OCI-LY7 (cell line): Measurements from ENCODE around the gene TMEM123. TPM values are rescaled to one million over a fixed set of nuclear protein-coding genes. Genes with fewer than 3 reads are reported as not detected.

Experiments
- BruUV-seq: library from RNA; stranded (reverse); fragments of 400-500 nt; replicated peaks from 2 replicates; lab custom pipeline; 2021; lab: Mats Ljungman, UMichigan
- CTCF ChIA-PET: fragments of 300-600 bp; sonication (Branson Sonifier 250); formaldehyde crosslinking; loops from one replicate; lab custom pipeline; 2022; ENCODE audit warnings: antibody characterized with exemption; ENCODE audit not compliant: unreplicated experiment; lab: Charles Lee
- POLR2A ChIA-PET: fragments of 300-600 bp; sonication (Branson Sonifier 250); formaldehyde crosslinking; loops from one replicate; lab custom pipeline; 2022; ENCODE audit warnings: antibody characterized with exemption; lab: Charles Lee
- DNase-seq: peaks from one replicate; pipeline ENCODE4 v3.0.0-alpha.2; 2015; ENCODE audit warnings: low spot score
- H2AFZ ChIP-seq: fragments of 200-600 bp; sonication (generic), shearing (Covaris generic); 2 replicates; pipeline ENCODE4 v1.6.1; 2014; ENCODE audit warnings: mild to moderate bottlenecking, antibody characterized with exemption, low read length, moderate library complexity
- H3K27ac ChIP-seq: fragments of 200-600 bp; sonication (generic); 2 replicates; pipeline ENCODE4 v1.5.1; 2014; ENCODE audit warnings: mixed run types, low read depth, mild to moderate bottlenecking, moderate library complexity, low read length, inconsistent platforms; ENCODE audit not compliant: poor library complexity, severe bottlenecking
- H3K36me3 ChIP-seq: fragments of 200-600 bp; sonication (generic); 2 replicates; pipeline ENCODE4 v1.6.1; 2014; ENCODE audit warnings: mild to moderate bottlenecking, antibody characterized with exemption, low read length, moderate library complexity, mixed read lengths; ENCODE audit not compliant: insufficient read depth
- H3K4me1 ChIP-seq: fragments of 200-600 bp; sonication (generic); 2 replicates; pipeline ENCODE4 v1.5.1; 2014; ENCODE audit warnings: mild to moderate bottlenecking, low read length; ENCODE audit not compliant: insufficient read depth, poor library complexity, severe bottlenecking
- H3K4me2 ChIP-seq: fragments of 200-600 bp; sonication (generic); 2 replicates; pipeline ENCODE4 v1.6.1; 2014; ENCODE audit warnings: mild to moderate bottlenecking, low read length
- H3K4me3 ChIP-seq: fragments of 200-600 bp; sonication (generic); 2 replicates; pipeline ENCODE4 v1.5.1; 2014; ENCODE audit warnings: mild to moderate bottlenecking, low read depth, low read length; ENCODE audit not compliant: poor library complexity, severe bottlenecking
- H3K79me2 ChIP-seq: fragments of 200-600 bp; sonication (generic); 2 replicates; pipeline ENCODE4 v1.6.1; 2016; ENCODE audit warnings: low read depth, mild to moderate bottlenecking, low read length, moderate library complexity, mixed read lengths; ENCODE audit not compliant: insufficient read depth
- H3K9me2 ChIP-seq: fragments of 200-600 bp; sonication (generic); 2 replicates; pipeline ENCODE4 v1.6.1; 2016; ENCODE audit warnings: mild to moderate bottlenecking, low read length, mixed read lengths; ENCODE audit not compliant: insufficient read depth
- H3K9me3 ChIP-seq: fragments of 200-600 bp; sonication (generic); 2 replicates; pipeline ENCODE4 v1.6.1; 2014; ENCODE audit warnings: mild to moderate bottlenecking, mixed run types, low read length, mixed read lengths
- H4K20me1 ChIP-seq: fragments of 200-600 bp; sonication (generic); 2 replicates; pipeline ENCODE4 v1.6.1; 2014; ENCODE audit warnings: mild to moderate bottlenecking, antibody characterized with exemption, low read length, moderate library complexity, mixed read lengths; ENCODE audit not compliant: insufficient read depth
- EZH2phosphoT487 ChIP-seq: fragments of 200-600 bp; sonication (generic); IDR thresholded peaks from 2 replicates; pipeline ENCODE4 v1.6.1; 2018; ENCODE audit warnings: low read depth, borderline replicate concordance, mild to moderate bottlenecking, mixed run types, antibody characterized with exemption, low read length, moderate library complexity, mixed read lengths
- intact Hi-C: fragments of 100-400 bp; cut with micrococcal nuclease; formaldehyde crosslinking; loops from one replicate; pipeline ENCODE4 v1.10.0; 2022; ENCODE audit not compliant: unreplicated experiment
- total RNA-seq, 2 experiments: library from RNA; depleted of rRNA in 1 of 2; stranded (reverse); fragments of >200 nt in 1 of 2; shearing (Covaris generic) in 1 of 2; gene quantifications; 2 replicates each; pipeline ENCODE4 v1.2.3, GENCODE V29; 2014 to 2022
- TF ChIP-seq, protein P1 (sequence below): fragments of 200-600 bp; sonication (generic); conservative IDR thresholded peaks from 2 replicates; pipeline ENCODE4 v1.5.1; 2014; ENCODE audit warnings: mild to moderate bottlenecking, antibody characterized with exemption, low read length, moderate library complexity, mixed read lengths

The TMEM123 gene
- total RNA-seq, 2 experiments from 2014 or later, result 127 to 232 TPM

DNA sequence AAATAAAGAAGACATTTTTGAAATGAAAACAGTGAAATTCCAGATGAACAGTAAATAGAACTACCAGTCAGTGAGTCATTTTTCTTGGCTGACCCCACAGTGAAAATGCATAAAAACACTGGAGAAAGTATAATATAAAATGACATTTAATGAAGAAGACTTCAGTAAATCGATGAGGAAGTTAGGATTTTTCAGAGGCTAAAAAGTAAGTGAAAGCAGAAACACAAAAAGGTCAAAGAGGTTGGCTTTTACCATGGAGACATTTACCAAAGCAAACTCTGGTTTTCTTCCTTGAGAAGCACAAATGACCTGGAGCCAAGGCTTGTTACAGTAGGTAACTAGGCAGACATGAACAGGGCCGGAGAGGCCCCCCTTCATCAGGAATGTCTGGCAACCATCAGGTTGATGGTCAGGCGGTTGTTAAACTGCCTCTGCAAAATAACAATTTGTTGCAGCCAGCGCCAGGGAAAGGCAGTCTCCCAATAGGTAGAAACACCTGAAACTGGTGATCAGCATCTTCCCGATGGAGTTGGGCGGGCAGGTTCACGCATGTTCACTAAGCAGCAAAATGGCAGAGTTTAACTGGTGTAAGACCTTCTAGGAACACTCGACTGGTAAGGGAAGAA is 16.7 kb upstream of the TMEM123 start:
- H3K4me2 ChIP-seq, result 0 out of 2 replicates have a peak overlapping the region, but pooled peaks have one; percentile 18
- peak overlapping the region; percentile 55; the same call in 1 of the 2 replicates for H2AFZ ChIP-seq
- no peak overlapping the region for H3K4me3 ChIP-seq
- no TSS peak for BruUV-seq
- no peaks in the 10 kb centered on the region for H3K79me2 ChIP-seq
- no peaks in the 10 kb centered on the region for H3K36me3 ChIP-seq
- intact Hi-C loops, result no loop called here
- H3K9me2 ChIP-seq, result no peaks in the 10 kb centered on the region
- TF ChIP-seq, protein P1, sequence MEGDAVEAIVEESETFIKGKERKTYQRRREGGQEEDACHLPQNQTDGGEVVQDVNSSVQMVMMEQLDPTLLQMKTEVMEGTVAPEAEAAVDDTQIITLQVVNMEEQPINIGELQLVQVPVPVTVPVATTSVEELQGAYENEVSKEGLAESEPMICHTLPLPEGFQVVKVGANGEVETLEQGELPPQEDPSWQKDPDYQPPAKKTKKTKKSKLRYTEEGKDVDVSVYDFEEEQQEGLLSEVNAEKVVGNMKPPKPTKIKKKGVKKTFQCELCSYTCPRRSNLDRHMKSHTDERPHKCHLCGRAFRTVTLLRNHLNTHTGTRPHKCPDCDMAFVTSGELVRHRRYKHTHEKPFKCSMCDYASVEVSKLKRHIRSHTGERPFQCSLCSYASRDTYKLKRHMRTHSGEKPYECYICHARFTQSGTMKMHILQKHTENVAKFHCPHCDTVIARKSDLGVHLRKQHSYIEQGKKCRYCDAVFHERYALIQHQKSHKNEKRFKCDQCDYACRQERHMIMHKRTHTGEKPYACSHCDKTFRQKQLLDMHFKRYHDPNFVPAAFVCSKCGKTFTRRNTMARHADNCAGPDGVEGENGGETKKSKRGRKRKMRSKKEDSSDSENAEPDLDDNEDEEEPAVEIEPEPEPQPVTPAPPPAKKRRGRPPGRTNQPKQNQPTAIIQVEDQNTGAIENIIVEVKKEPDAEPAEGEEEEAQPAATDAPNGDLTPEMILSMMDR, result no peak
- no peak for TF ChIP-seq EZH2phosphoT487
- ChIA-PET POLR2A (no interaction called here), CTCF (no interaction called here)
- H4K20me1 ChIP-seq, result no peaks in the 10 kb centered on the region
- no peak for DNase-seq
- H3K9me3 ChIP-seq, result no peaks in the 10 kb centered on the region
- H3K27ac ChIP-seq, result no peak overlapping the region
- peaks cover 82% of the 10 kb centered on the region for H3K4me1 ChIP-seq

DNA sequence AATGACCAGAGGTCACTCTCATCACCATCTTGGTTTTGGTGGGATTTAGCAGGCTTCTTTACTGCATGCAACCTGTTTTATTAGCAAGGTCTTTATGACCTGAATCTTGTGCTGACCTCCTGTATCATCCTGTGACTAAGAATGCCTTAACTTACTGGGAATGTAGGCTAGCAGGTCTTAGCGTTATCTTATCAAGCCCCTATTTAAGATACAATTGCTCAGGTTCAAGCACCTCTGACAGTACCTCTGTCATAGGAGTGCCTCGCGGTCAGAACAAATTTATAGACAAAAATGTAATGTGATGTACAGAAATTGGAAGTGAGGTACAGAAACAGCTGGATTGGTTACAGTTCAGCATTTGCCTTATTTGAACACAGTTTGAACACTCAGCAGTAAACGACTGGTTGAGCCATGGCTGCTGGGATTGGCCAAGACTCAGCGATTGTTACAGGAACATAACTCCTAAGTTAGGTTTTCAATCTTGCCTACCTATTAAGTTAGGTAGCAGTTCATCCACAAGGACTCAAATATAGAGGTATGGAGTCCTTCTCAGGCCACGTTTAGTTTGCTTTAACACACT is 16.1 kb upstream of the TMEM123 start:
- Histone ChIP-seq H4K20me1 (no peaks in the 10 kb centered on the region), H3K9me3 (no peaks in the 10 kb centered on the region), H3K4me2 (peak overlapping the region; percentile 43; the same call in 1 of the 2 replicates), H3K9me2 (no peaks in the 10 kb centered on the region), H3K79me2 (no peaks in the 10 kb centered on the region), H2AFZ (peak overlapping the region; percentile 88; the same call in 1 of the 2 replicates), H3K27ac (no peak overlapping the region), H3K36me3 (no peaks in the 10 kb centered on the region), H3K4me1 (peaks cover 80% of the 10 kb centered on the region), H3K4me3 (no peak overlapping the region)
- TF ChIP-seq, protein P1, result no peak
- no peak for TF ChIP-seq EZH2phosphoT487
- intact Hi-C loops, result no loop called here
- ChIA-PET POLR2A (no interaction called here), CTCF (no interaction called here)
- no TSS peak for BruUV-seq
- no peak for DNase-seq
